ENCODE data around the gene KCNK4.
A peak's percentile ranks its signal among the peaks of the same experiment; 100 is the strongest.
"Not testable (repeated sequence)": the region's sequence is repeated elsewhere in the genome, so short reads cannot be mapped to it uniquely, and the experiment has no call there.

KCNK4 gene

GRCh38 chr11:64318766-64319761 is 28.0 kb downstream of the KCNK4 start:
- Histone ChIP-seq H3K27me3 (ENCODE audit: control insufficient read depth, insufficient read depth, low read length) (no peaks in the 10 kb centered on the region), H3K9ac (ENCODE audit: low read depth, low read length) (peak overlapping the region; percentile 97), H3K4me2 (ENCODE audit: low read length) (peak overlapping the region; percentile 100), H3K4me1 (ENCODE audit: control insufficient read depth, insufficient read depth, low read length) (peaks cover 14% of the 10 kb centered on the region), H3K9me3 (replicated peaks; ENCODE audit: low read length) (no peaks in the 10 kb centered on the region), H3K4me3 (ENCODE audit: low read length) (peak overlapping the region; percentile 82), H3K36me3 (ENCODE audit: insufficient read depth, low read length) (peaks cover 40% of the 10 kb centered on the region)

GRCh38 chr11:64320556-64320955 is 29.5 kb downstream of the KCNK4 start:
- no peak overlapping the region for H3K4me3 ChIP-seq (ENCODE audit: low read length)
- no peaks in the 10 kb centered on the region for H3K27me3 ChIP-seq (ENCODE audit: control insufficient read depth, insufficient read depth, low read length)
- H3K4me1 ChIP-seq (ENCODE audit: control insufficient read depth, insufficient read depth, low read length), result peaks cover 11% of the 10 kb centered on the region
- no peak overlapping the region for H3K9ac ChIP-seq (ENCODE audit: low read depth, low read length)
- H3K9me3 ChIP-seq (replicated peaks; ENCODE audit: low read length), result no peaks in the 10 kb centered on the region
- peaks cover 26% of the 10 kb centered on the region for H3K36me3 ChIP-seq (ENCODE audit: insufficient read depth, low read length)
- H3K4me2 ChIP-seq (ENCODE audit: low read length), result no peak overlapping the region

GRCh38 chr11:64321026-64321425 is 29.9 kb downstream of the KCNK4 start:
- no peak overlapping the region for H3K9ac ChIP-seq (ENCODE audit: low read depth, low read length)
- H3K4me1 ChIP-seq (ENCODE audit: control insufficient read depth, insufficient read depth, low read length), result peaks cover 11% of the 10 kb centered on the region
- H3K4me2 ChIP-seq (ENCODE audit: low read length), result no peak overlapping the region
- no peaks in the 10 kb centered on the region for H3K27me3 ChIP-seq (ENCODE audit: control insufficient read depth, insufficient read depth, low read length)
- peaks cover 25% of the 10 kb centered on the region for H3K36me3 ChIP-seq (ENCODE audit: insufficient read depth, low read length)
- no peaks in the 10 kb centered on the region for H3K9me3 ChIP-seq (replicated peaks; ENCODE audit: low read length)
- H3K4me3 ChIP-seq (ENCODE audit: low read length), result no peak overlapping the region

- H3K4me2 ChIP-seq (ENCODE audit: low read length), result no peak overlapping the region
- H3K4me1 ChIP-seq (ENCODE audit: control insufficient read depth, insufficient read depth, low read length), result peaks cover 11% of the 10 kb centered on the region
- H3K9ac ChIP-seq (ENCODE audit: low read depth, low read length), result no peak overlapping the region
- H3K4me3 ChIP-seq (ENCODE audit: low read length), result no peak overlapping the region
- peaks cover 24% of the 10 kb centered on the region for H3K36me3 ChIP-seq (ENCODE audit: insufficient read depth, low read length)
- no peaks in the 10 kb centered on the region for H3K9me3 ChIP-seq (replicated peaks; ENCODE audit: low read length)
- no peaks in the 10 kb centered on the region for H3K27me3 ChIP-seq (ENCODE audit: control insufficient read depth, insufficient read depth, low read length)
Observed at GRCh38 chr11:64321533-64321932, 30.4 kb downstream of the KCNK4 start.

GRCh38 chr11:64322925-64323260 is 31.8 kb downstream of the KCNK4 start:
- Histone ChIP-seq H3K27me3 (ENCODE audit: control insufficient read depth, insufficient read depth, low read length) (peaks cover 3% of the 10 kb centered on the region), H3K4me2 (ENCODE audit: low read length) (no peak overlapping the region), H3K9me3 (replicated peaks; ENCODE audit: low read length) (no peaks in the 10 kb centered on the region), H3K4me3 (ENCODE audit: low read length) (no peak overlapping the region), H3K9ac (ENCODE audit: low read depth, low read length) (no peak overlapping the region), H3K36me3 (ENCODE audit: insufficient read depth, low read length) (peaks cover 23% of the 10 kb centered on the region), H3K4me1 (ENCODE audit: control insufficient read depth, insufficient read depth, low read length) (peaks cover 11% of the 10 kb centered on the region)

GRCh38 chr11:64323373-64323772 is 32.3 kb downstream of the KCNK4 start:
- H3K36me3 ChIP-seq (ENCODE audit: insufficient read depth, low read length), result peaks cover 23% of the 10 kb centered on the region
- H3K4me2 ChIP-seq (ENCODE audit: low read length), result no peak overlapping the region
- H3K9me3 ChIP-seq (replicated peaks; ENCODE audit: low read length), result no peaks in the 10 kb centered on the region
- peaks cover 3% of the 10 kb centered on the region for H3K27me3 ChIP-seq (ENCODE audit: control insufficient read depth, insufficient read depth, low read length)
- peaks cover 11% of the 10 kb centered on the region for H3K4me1 ChIP-seq (ENCODE audit: control insufficient read depth, insufficient read depth, low read length)
- no peak overlapping the region for H3K9ac ChIP-seq (ENCODE audit: low read depth, low read length)
- no peak overlapping the region for H3K4me3 ChIP-seq (ENCODE audit: low read length)

GRCh38 chr11:64323984-64324383 is 32.9 kb downstream of the KCNK4 start:
- H3K9ac ChIP-seq (ENCODE audit: low read depth, low read length); H3K4me2 ChIP-seq (ENCODE audit: low read length); H3K27me3 ChIP-seq (ENCODE audit: control insufficient read depth, insufficient read depth, low read length); H3K4me1 ChIP-seq (ENCODE audit: control insufficient read depth, insufficient read depth, low read length); H3K9me3 ChIP-seq (replicated peaks; ENCODE audit: low read length); H3K4me3 ChIP-seq (ENCODE audit: low read length): not testable (repeated sequence)
- H3K36me3 ChIP-seq (ENCODE audit: insufficient read depth, low read length), result peaks cover 23% of the 10 kb centered on the region

- H3K4me3 ChIP-seq (ENCODE audit: low read length), result no peak overlapping the region
- H3K9ac ChIP-seq (ENCODE audit: low read depth, low read length), result no peak overlapping the region
- peaks cover 8% of the 10 kb centered on the region for H3K27me3 ChIP-seq (ENCODE audit: control insufficient read depth, insufficient read depth, low read length)
- no peak overlapping the region for H3K4me2 ChIP-seq (ENCODE audit: low read length)
- H3K4me1 ChIP-seq (ENCODE audit: control insufficient read depth, insufficient read depth, low read length), result no peaks in the 10 kb centered on the region
- peaks cover 23% of the 10 kb centered on the region for H3K36me3 ChIP-seq (ENCODE audit: insufficient read depth, low read length)
- H3K9me3 ChIP-seq (replicated peaks; ENCODE audit: low read length), result no peaks in the 10 kb centered on the region
Observed at GRCh38 chr11:64324692-64325469, 33.8 kb downstream of the KCNK4 start.

- H3K36me3 ChIP-seq (ENCODE audit: insufficient read depth, low read length), result peaks cover 5% of the 10 kb centered on the region
- peaks cover 10% of the 10 kb centered on the region for H3K4me1 ChIP-seq (ENCODE audit: control insufficient read depth, insufficient read depth, low read length)
- no peak overlapping the region for H3K4me3 ChIP-seq (ENCODE audit: low read length)
- no peaks in the 10 kb centered on the region for H3K9me3 ChIP-seq (replicated peaks; ENCODE audit: low read length)
- no peak overlapping the region for H3K9ac ChIP-seq (ENCODE audit: low read depth, low read length)
- peaks cover 8% of the 10 kb centered on the region for H3K27me3 ChIP-seq (ENCODE audit: control insufficient read depth, insufficient read depth, low read length)
- no peak overlapping the region for H3K4me2 ChIP-seq (ENCODE audit: low read length)
Observed at GRCh38 chr11:64327375-64327774, 36.3 kb downstream of the KCNK4 start.

GRCh38 chr11:64327993-64328392 is 36.9 kb downstream of the KCNK4 start:
- Histone ChIP-seq H3K36me3 (ENCODE audit: insufficient read depth, low read length) (no peaks in the 10 kb centered on the region), H3K4me3 (ENCODE audit: low read length) (no peak overlapping the region), H3K9me3 (replicated peaks; ENCODE audit: low read length) (no peaks in the 10 kb centered on the region), H3K4me2 (ENCODE audit: low read length) (no peak overlapping the region), H3K27me3 (ENCODE audit: control insufficient read depth, insufficient read depth, low read length) (peaks cover 8% of the 10 kb centered on the region), H3K4me1 (ENCODE audit: control insufficient read depth, insufficient read depth, low read length) (peaks cover 12% of the 10 kb centered on the region), H3K9ac (ENCODE audit: low read depth, low read length) (no peak overlapping the region)

GRCh38 chr11:64330888-64331287 is 39.8 kb downstream of the KCNK4 start:
- Histone ChIP-seq H3K27me3 (ENCODE audit: control insufficient read depth, insufficient read depth, low read length) (peaks cover 8% of the 10 kb centered on the region), H3K36me3 (ENCODE audit: insufficient read depth, low read length) (no peaks in the 10 kb centered on the region), H3K4me3 (ENCODE audit: low read length) (no peak overlapping the region), H3K4me1 (ENCODE audit: control insufficient read depth, insufficient read depth, low read length) (peaks cover 23% of the 10 kb centered on the region), H3K9me3 (replicated peaks; ENCODE audit: low read length) (no peaks in the 10 kb centered on the region), H3K9ac (ENCODE audit: low read depth, low read length) (no peak overlapping the region), H3K4me2 (ENCODE audit: low read length) (no peak overlapping the region)

All from skeletal muscle satellite cell (primary cell).